Esophagus mucosa (tissue), 1 donor: ENCODE measurements around the gene GSG1L. TPM values are rescaled to one million over a fixed set of nuclear protein-coding genes. Genes with fewer than 3 reads are reported as not detected.
"Not testable (repeated sequence)": the region's sequence is repeated elsewhere in the genome, so short reads cannot be mapped to it uniquely, and the experiment has no call there.

Experiments
- ATAC-seq: fragments of 200-7000 bp; cut with Tn5 transposase; one replicate; pipeline ENCODE4 v1.9.1; 2020
- total RNA-seq: library from RNA; stranded (reverse); gene quantifications from one replicate; pipeline ENCODE4 v1.2.4, GENCODE V29; 2023
- donor health status: DM: yes; HTN: yes; CAD: no.

GSG1L gene
- total RNA-seq, 1 donor from 2014 or later = not detected

GRCh38 chr16:27980076-27980775 lies 83.3 kb downstream of the GSG1L start:
- ATAC-seq = no peak

GRCh38 chr16:27979668-27980067 lies 83.8 kb downstream of the GSG1L start:
- ATAC-seq = not testable (repeated sequence)

DNA sequence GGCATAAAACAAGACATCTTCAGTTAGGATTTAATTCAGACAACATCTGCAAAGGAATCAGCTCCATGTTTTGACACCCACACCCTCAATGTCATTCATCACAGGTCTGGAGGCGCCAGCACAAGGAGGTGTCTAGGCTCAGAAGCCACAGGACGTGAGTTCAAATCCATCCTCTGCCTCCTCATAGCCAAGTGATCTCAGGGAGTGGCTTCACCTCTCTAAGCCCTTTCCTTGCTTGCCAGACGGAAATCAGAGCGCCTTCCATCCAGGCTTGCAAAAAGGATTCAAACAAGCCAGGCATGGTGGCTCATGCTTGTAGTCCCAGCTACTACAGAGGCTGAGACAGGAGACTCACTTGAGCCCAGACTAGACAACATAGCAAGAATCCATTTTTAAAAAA lies 84.6 kb downstream of the GSG1L start:
- no peak for ATAC-seq

DNA sequence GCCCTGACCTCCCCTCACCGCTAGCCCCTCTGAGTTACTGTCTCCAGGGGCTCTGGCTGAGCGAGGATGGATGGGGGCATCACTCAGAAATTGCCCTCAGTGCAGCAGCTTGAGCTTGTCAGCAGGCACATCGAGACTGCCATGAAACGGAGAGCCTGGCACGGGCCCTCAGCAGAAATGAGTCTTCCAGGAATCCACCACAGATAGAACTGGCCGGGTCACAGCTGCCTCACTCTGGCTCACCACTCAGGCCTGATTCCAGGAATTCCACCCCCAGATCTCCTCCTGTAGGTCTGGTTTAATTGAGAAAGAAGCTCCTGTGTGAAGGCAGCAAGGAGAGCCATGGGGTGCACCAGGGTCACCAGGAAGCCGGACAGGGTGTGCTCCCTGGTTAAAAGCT lies 85.5 kb downstream of the GSG1L start:
- no peak for ATAC-seq

DNA sequence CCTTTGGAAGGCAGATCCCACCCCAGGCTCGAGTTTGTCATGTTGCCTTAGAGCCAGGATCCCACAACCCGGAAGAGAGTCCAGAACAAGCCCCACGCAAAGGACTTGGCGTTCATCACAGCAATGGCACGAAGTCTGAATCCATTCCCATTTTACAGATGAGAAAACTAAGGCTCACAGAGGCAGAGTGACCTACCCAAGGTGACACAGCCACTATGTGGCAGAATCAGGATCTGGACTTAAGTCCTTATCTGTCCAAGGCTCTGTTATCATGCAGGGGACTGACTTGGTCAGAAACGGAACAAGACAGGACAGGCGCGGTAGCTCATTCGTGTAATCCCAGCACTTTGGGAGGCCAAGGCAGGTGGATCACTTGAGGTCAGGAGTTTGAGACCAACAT lies 86.5 kb downstream of the GSG1L start:
- no peak for ATAC-seq

GRCh38 chr16:27974896-27975540 lies 88.5 kb downstream of the GSG1L start:
- ATAC-seq = no peak

- no peak for ATAC-seq
Observed at GRCh38 chr16:27973678-27974077, 89.8 kb downstream of the GSG1L start.

DNA sequence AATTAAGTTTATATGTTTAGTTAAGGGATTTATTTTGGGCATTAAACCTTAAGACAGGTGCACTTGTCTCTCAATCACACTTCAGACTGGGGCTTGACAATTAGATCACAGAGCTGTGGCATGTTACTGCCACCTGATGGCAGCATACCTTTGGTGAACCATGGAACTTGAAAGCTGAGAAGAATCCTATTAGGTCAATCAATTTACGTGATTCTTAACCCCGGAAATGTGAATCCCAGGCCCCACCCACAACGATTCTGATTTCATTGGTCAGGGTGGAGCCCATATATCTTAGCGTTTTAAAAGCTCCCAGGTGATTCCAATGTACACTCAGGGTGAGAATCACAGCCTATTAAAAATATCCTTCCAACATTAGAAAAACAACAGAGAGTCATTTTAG lies 91.0 kb downstream of the GSG1L start:
- peak; percentile 76 for ATAC-seq

DNA sequence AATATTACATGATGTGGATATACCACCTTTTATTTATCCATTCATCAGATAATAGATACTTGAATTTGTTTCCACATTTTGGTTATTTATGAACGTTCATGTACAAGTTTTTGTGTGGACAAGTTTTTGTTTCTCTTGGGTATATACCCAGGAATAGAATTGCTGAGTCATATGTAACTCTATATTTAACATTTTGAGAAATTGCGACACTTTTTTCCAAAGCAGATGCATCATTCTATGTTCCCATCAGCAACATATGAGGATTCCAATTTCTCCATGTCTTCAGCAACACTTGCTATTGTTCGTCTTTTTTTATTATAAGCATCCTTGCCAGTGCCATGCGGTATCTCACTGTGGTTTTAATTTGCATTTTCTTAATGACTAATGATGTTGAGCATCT lies 93.9 kb downstream of the GSG1L start:
- ATAC-seq = no peak

- ATAC-seq = no peak
Observed at GRCh38 chr16:27967169-27967568, 96.3 kb downstream of the GSG1L start.

DNA sequence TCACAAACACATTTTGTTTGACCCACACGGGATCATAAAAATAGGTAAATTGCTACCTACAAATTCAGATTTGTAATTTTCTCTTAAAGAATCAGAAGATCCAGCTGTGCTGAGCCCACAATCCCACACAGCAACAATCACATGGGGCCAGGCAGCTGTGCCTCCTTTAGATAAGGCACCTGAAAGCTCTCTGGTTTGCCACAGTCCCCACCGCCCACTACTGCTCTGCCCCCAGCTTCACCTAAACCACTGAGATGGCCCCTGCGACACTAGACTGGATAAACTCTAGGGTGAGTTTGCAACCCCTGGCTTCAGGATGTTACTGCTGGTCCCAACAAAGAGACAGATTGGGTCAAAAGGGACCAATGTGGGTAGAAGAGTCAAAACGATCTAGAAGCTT lies 96.8 kb downstream of the GSG1L start:
- no peak for ATAC-seq

DNA sequence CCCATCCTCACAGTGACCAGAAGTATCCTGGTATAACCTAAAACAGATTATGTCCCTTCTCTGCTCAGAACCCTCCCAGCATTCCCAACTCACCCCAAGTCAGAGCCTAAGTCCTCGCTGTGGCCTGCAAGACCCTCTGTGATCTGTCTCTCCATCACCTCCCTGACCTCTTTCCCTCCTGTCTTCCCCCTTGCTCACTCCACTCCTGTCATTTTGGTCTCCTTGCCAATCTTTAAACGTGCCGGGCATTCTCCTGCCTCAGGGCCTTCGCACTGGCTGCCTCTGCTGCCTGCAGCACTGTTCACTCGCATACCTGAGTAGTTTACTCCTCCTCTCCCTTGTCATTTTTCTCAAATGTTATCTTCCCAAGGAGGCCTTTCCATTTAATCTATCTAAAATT lies 97.7 kb downstream of the GSG1L start:
- ATAC-seq = no peak

DNA sequence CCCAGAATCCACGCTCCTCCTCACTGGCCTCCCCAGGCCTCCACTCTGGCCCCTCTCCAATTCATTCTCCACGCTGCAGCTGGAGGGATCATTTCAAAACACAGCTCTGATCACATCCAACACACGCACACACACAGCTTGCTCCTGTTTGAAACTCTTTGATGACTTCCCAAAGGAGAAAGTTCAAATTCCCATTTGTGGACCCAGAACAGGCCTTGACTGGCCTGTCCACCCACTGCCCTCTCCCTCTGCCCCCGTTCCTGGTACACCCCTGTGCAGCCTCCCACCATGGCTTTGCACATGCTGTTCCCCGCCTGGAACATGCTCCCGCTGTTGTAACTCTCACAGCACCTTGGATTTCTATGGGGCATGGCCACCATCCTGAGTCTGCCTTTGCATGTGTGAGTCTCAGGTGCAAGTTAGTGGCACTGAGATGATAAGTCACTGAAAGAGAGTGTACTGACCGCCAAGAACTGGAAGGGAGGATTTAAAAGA lies 100.0 kb downstream of the GSG1L start:
- no peak for ATAC-seq

- ATAC-seq = no peak
Observed at GRCh38 chr16:27962197-27962596, 101.3 kb downstream of the GSG1L start.

DNA sequence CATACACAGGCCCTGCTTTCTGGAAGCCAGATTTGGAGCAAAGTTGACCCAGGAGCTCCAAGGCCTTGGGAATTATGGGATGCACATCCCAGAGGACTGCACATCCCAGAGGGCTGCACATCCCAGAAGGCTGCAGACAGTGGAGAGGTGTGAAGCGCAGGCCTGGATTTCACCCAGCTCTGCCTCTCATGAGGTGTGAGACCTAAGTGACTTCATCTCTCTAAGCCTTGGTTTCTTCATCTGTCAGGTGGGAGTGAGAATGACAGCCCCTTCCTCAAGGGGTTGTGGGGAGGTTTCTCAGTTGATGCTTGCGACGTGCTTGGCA lies 102.3 kb downstream of the GSG1L start:
- no peak for ATAC-seq

- ATAC-seq = no peak
Observed at GRCh38 chr16:27960619-27961295, 102.8 kb downstream of the GSG1L start.

GRCh38 chr16:27959914-27960313 lies 103.6 kb downstream of the GSG1L start:
- ATAC-seq = no peak

- ATAC-seq = no peak
Observed at GRCh38 chr16:27954191-27954590, 109.3 kb downstream of the GSG1L start.

- no peak for ATAC-seq
Observed at GRCh38 chr16:27952811-27953210, 110.7 kb downstream of the GSG1L start.

GRCh38 chr16:27951489-27952120 lies 111.9 kb downstream of the GSG1L start:
- ATAC-seq = no peak

DNA sequence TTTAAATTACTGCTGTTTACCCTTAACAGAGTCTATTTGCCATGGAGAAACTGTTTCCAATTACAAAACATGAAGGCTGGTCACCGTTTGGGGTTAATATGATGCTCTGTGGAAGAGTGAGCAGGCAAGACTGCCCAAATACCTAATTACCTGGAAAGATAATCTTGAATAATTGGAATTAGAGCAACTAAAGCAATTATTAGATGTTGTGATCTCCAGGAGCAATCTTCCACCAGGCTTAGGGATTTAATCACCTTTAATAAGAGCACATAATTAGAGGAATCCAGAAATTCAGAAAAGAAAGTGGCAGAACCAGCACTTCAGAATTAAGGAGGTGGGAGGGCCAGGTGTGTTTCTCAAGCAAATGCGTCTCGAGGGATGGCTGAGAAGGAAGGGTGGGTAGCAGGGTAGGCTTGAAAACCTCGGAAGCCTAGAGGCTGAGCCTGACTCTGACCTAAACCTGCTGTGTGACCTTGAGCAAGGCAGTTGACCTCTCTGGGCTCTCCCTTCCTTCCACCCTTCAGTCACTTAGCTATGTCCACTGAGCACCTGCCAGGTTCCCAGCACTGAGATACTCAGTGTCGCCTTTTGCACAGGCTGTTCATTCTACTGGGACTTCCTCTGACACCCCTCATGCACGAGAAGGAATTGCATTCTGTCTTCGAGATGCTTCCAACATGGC lies 113.2 kb downstream of the GSG1L start:
- ATAC-seq = no peak

DNA sequence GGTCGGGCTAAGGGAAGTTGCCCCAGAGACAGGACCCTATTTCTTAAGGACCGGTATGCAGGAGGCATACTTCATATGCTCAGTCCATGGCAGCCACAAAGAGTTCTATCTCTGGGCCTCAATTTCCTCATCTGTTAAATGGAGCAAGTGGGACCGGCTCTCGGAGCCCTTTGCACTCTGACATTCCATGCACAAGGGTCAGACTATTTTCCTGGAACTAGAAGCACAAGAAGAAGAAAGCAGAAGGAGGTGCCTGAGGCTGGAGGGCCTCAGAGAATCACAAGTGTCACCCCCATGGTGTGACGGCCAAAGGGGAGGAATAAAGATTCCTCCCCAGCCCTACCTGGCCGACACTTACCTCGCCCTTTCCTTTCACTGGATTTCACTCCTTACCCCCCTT lies 115.8 kb downstream of the GSG1L start:
- ATAC-seq = no peak
